ENCODE results near the gene MARK2. TPM values are rescaled to one million over a fixed set of nuclear protein-coding genes. Genes with fewer than 3 reads are reported as not detected.
A peak's percentile ranks its signal among the peaks of the same experiment; 100 is the strongest.

The MARK2 gene
- polyA plus RNA-seq, 1 donor (not counting 4 experiments of a cell fraction or from before 2014, with no cell fraction given) = 20.8 TPM

DNA sequence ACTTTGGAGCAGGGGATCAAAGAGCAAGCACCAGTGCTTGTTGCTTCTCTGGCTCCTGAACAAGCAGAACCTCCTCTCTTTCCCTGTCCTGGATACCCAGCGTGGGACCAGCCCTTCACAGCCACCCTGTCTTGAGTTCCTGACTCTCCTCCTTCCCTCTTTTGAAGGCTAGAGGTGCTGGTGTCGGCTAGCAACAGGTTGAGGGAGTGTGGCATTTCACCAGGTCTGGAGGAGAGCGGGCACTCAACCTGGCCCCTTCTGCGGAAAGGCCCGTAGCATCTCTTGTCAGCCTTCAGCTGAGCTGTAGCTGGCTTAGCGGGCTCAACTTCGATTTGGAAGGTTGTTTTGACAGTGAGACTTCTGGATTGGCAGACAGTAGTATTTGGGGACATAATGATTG, 51.5 kb downstream of the MARK2 start:
- Histone ChIP-seq H3K9me3 (ENCODE audit: control insufficient read depth, low read depth, low read length) (no peaks in the 10 kb centered on the region), H3K4me2 (ENCODE audit: control insufficient read depth, extremely low read depth, insufficient read depth, low read depth, low read length) (peak overlapping the region; percentile 39), H3K27ac (ENCODE audit: control insufficient read depth, insufficient read depth, low read length) (no peak overlapping the region)

DNA sequence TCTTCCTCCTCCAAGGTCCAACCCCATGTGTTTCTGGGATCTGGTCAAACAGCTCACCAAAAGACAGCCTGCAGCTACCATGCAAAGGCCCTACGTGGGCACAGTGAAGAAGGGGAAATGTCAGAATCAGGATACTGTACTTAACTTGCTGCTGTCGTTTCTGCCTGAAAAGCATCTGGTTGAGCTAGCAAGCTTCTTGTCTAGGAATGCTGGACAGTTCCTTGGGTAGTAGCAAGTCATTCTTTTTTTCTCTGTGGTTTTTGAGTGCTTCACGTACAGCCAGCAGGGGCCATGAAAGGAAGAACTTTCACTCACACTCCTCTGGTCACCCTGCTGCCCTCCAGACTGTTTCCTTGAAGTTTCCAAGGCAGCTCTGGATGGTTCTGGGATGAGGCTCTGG, 53.3 kb downstream of the MARK2 start:
- Histone ChIP-seq H3K36me3 (ENCODE audit: control insufficient read depth in 2 of 2, extremely low read depth in 1 of 2, insufficient read depth in 2 of 2, low read length in 2 of 2) (peaks cover 9 to 28% of the 10 kb centered on the region in 2 experiments), H3K9me3 (ENCODE audit: control insufficient read depth, low read depth, low read length) (no peaks in the 10 kb centered on the region), H4K20me1 (ENCODE audit: control insufficient read depth, extremely low read depth, insufficient read depth, low read length) (peaks cover 8% of the 10 kb centered on the region), H3K9me1 (ENCODE audit: control insufficient read depth, extremely low read depth, insufficient read depth, low read length) (no peaks in the 10 kb centered on the region), H3K4me3 (ENCODE audit: control insufficient read depth in 2 of 3, extremely low read depth in 1 of 3, insufficient read depth in 2 of 3, low read depth in 1 of 3, low read length in 3 of 3) (no peak overlapping the region), H3K9ac (ENCODE audit: control insufficient read depth, extremely low read depth, insufficient read depth, low read length) (no peak overlapping the region), H3K27ac (ENCODE audit: control insufficient read depth, insufficient read depth, low read length) (no peak overlapping the region), H3K79me2 (ENCODE audit: control insufficient read depth, insufficient read depth, low read length) (peaks cover 64% of the 10 kb centered on the region), H2AFZ (ENCODE audit: control insufficient read depth, low read length) (no peak overlapping the region), H3K4me1 (ENCODE audit: control insufficient read depth, extremely low read depth, insufficient read depth, low read length) (peaks cover 32% of the 10 kb centered on the region), H3K4me2 (ENCODE audit: control insufficient read depth, extremely low read depth, insufficient read depth, low read depth, low read length) (no peak overlapping the region), H3K27me3 (ENCODE audit: control insufficient read depth, extremely low read depth, insufficient read depth, low read length) (no peaks in the 10 kb centered on the region)
- TF ChIP-seq, protein P1, sequence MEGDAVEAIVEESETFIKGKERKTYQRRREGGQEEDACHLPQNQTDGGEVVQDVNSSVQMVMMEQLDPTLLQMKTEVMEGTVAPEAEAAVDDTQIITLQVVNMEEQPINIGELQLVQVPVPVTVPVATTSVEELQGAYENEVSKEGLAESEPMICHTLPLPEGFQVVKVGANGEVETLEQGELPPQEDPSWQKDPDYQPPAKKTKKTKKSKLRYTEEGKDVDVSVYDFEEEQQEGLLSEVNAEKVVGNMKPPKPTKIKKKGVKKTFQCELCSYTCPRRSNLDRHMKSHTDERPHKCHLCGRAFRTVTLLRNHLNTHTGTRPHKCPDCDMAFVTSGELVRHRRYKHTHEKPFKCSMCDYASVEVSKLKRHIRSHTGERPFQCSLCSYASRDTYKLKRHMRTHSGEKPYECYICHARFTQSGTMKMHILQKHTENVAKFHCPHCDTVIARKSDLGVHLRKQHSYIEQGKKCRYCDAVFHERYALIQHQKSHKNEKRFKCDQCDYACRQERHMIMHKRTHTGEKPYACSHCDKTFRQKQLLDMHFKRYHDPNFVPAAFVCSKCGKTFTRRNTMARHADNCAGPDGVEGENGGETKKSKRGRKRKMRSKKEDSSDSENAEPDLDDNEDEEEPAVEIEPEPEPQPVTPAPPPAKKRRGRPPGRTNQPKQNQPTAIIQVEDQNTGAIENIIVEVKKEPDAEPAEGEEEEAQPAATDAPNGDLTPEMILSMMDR (optimal IDR thresholded peaks at IDR 0.05 in 1 of 3, IDR thresholded peaks at IDR 0.05 in 1 of 3, conservative IDR thresholded peaks at IDR 0.05 in 1 of 3; ENCODE audit: extremely low read depth in 1 of 3, insufficient read depth in 2 of 3, low read length in 3 of 3) = no peak
- TF ChIP-seq EZH2 (IDR thresholded peaks at IDR 0.05; ENCODE audit: low read length) = no peak
- dilution Hi-C loops (cut with MboI; ENCODE audit: extremely low pct_ligation_motif_present, low sequenced_read_pairs) = no loop called here
- no peak for DNase-seq (ENCODE audit: low read depth, low spot score)
- no peak for FAIRE-seq

More for the DNA sequence above, 51.5 kb downstream of the MARK2 start:
- Histone ChIP-seq H3K9ac (ENCODE audit: control insufficient read depth, extremely low read depth, insufficient read depth, low read length) (no peak overlapping the region), H2AFZ (ENCODE audit: control insufficient read depth, low read length) (no peak overlapping the region), H3K27me3 (ENCODE audit: control insufficient read depth, extremely low read depth, insufficient read depth, low read length) (no peaks in the 10 kb centered on the region), H4K20me1 (ENCODE audit: control insufficient read depth, extremely low read depth, insufficient read depth, low read length) (peaks cover 8% of the 10 kb centered on the region), H3K36me3 (ENCODE audit: control insufficient read depth in 2 of 2, extremely low read depth in 1 of 2, insufficient read depth in 2 of 2, low read length in 2 of 2) (peaks cover 9 to 14% of the 10 kb centered on the region in 2 experiments), H3K9me1 (ENCODE audit: control insufficient read depth, extremely low read depth, insufficient read depth, low read length) (no peaks in the 10 kb centered on the region), H3K79me2 (ENCODE audit: control insufficient read depth, insufficient read depth, low read length) (peaks cover 68% of the 10 kb centered on the region), H3K4me3 (ENCODE audit: control insufficient read depth in 2 of 3, extremely low read depth in 1 of 3, insufficient read depth in 2 of 3, low read depth in 1 of 3, low read length in 3 of 3) (no peak overlapping the region), H3K4me1 (ENCODE audit: control insufficient read depth, extremely low read depth, insufficient read depth, low read length) (peaks cover 32% of the 10 kb centered on the region)
- TF ChIP-seq EZH2 (IDR thresholded peaks at IDR 0.05; ENCODE audit: low read length) = no peak
- TF ChIP-seq, protein P1 (optimal IDR thresholded peaks at IDR 0.05 in 1 of 3, IDR thresholded peaks at IDR 0.05 in 1 of 3, conservative IDR thresholded peaks at IDR 0.05 in 1 of 3; ENCODE audit: extremely low read depth in 1 of 3, insufficient read depth in 2 of 3, low read length in 3 of 3) = no peak
- FAIRE-seq (no peak), DNase-seq (ENCODE audit: low read depth, low spot score) (no peak)
- dilution Hi-C loops (cut with MboI; ENCODE audit: extremely low pct_ligation_motif_present, low sequenced_read_pairs) = no loop called here

Measured in keratinocyte (primary cell).